Mesenchymal stem cell (in vitro differentiated cells and primary cell): Measurements from ENCODE around the gene NPAS3.

Source experiments
- DNase-seq: peaks from one replicate; pipeline ENCODE4 v3.0.0-alpha.2; 2013
- H2AFZ ChIP-seq: one replicate; pipeline ENCODE4 v1.6.1; 2013; ENCODE audit warnings: low read depth, mild to moderate bottlenecking, control low read depth, inconsistent platforms, low read length, moderate library complexity
- H2AK5ac ChIP-seq: 2 replicates; pipeline ENCODE4 v1.6.1; 2013; ENCODE audit warnings: low read length, moderate library complexity, mild to moderate bottlenecking, inconsistent platforms; ENCODE audit not compliant: severe bottlenecking
- H2BK120ac ChIP-seq: one replicate; pipeline ENCODE4 v1.6.1; 2013; ENCODE audit warnings: low read depth, mild to moderate bottlenecking, inconsistent platforms, low read length, moderate library complexity
- H2BK12ac ChIP-seq, 2 experiments: one replicate each; pipeline ENCODE4 v1.6.1; 2013; ENCODE audit warnings: inconsistent platforms in 2 of 2, low read length in 2 of 2, mild to moderate bottlenecking in 2 of 2, moderate library complexity in 2 of 2, control low read depth in 1 of 2
- H2BK15ac ChIP-seq: one replicate; pipeline ENCODE4 v1.6.1; 2013; ENCODE audit warnings: mild to moderate bottlenecking, low read depth, inconsistent platforms; ENCODE audit not compliant: poor library complexity, severe bottlenecking
- H2BK5ac ChIP-seq: 2 replicates; pipeline ENCODE4 v1.6.1; 2013; ENCODE audit warnings: low read depth, mild to moderate bottlenecking, low read length, control low read depth, inconsistent platforms; ENCODE audit not compliant: poor library complexity, severe bottlenecking
- H3K14ac ChIP-seq, 2 experiments: one replicate each; pipeline ENCODE4 v1.6.1; 2013; ENCODE audit warnings: inconsistent platforms in 2 of 2, low read length in 2 of 2, control low read depth in 1 of 2, mild to moderate bottlenecking in 1 of 2, moderate library complexity in 1 of 2
- H3K18ac ChIP-seq, 2 experiments: one replicate each; pipeline ENCODE4 v1.6.1; 2013; ENCODE audit warnings: inconsistent platforms in 2 of 2, low read length in 2 of 2, control low read depth in 1 of 2, low read depth in 1 of 2, mild to moderate bottlenecking in 1 of 2
- H3K23ac ChIP-seq, 2 experiments: one replicate each; pipeline ENCODE4 v1.6.1; 2013; ENCODE audit warnings: inconsistent platforms in 2 of 2, low read length in 2 of 2, mild to moderate bottlenecking in 2 of 2, moderate library complexity in 2 of 2, control low read depth in 1 of 2
- H3K27ac ChIP-seq: 2 replicates; pipeline ENCODE4 v1.5.1; 2013; ENCODE audit warnings: mild to moderate bottlenecking, moderate library complexity, low read length, control low read depth, inconsistent platforms; ENCODE audit not compliant: poor library complexity, severe bottlenecking
- H3K27me3 ChIP-seq, 2 experiments: 2 replicates each; pipeline versions ENCODE4 v1.6.1 to v1.7.0; 2013; ENCODE audit warnings: low read length in 2 of 2, mild to moderate bottlenecking in 2 of 2, moderate library complexity in 2 of 2, control low read depth in 1 of 2, inconsistent platforms in 1 of 2; ENCODE audit not compliant: control insufficient read depth in 1 of 2, insufficient read depth in 1 of 2
- H3K36me3 ChIP-seq, 2 experiments: 2 replicates each; pipeline versions ENCODE4 v1.6.1 to v1.7.0; 2013; ENCODE audit warnings: low read length in 2 of 2, control low read depth in 1 of 2, inconsistent platforms in 1 of 2, low read depth in 1 of 2, mild to moderate bottlenecking in 1 of 2; ENCODE audit not compliant: insufficient read depth in 2 of 2, control insufficient read depth in 1 of 2
- H3K4ac ChIP-seq, 2 experiments: one replicate each; pipeline ENCODE4 v1.6.1; 2013; ENCODE audit warnings: inconsistent platforms in 2 of 2, low read length in 2 of 2, mild to moderate bottlenecking in 2 of 2, moderate library complexity in 2 of 2, control low read depth in 1 of 2, low read depth in 1 of 2
- H3K4me1 ChIP-seq: 2 replicates; pipeline ENCODE4 v1.6.1; 2013; ENCODE audit warnings: low read depth, low read length, control low read depth; ENCODE audit not compliant: control insufficient read depth, insufficient read depth
- H3K4me2 ChIP-seq: 2 replicates; pipeline ENCODE4 v1.6.1; 2013; ENCODE audit warnings: low read length, mild to moderate bottlenecking, inconsistent platforms; ENCODE audit not compliant: poor library complexity, severe bottlenecking
- H3K4me3 ChIP-seq, 2 experiments: 2 replicates each; pipeline versions ENCODE4 v1.5.1 to v1.7.0; 2013; ENCODE audit warnings: low read length in 2 of 2, mild to moderate bottlenecking in 2 of 2, control low read depth in 1 of 2, low read depth in 1 of 2; ENCODE audit not compliant: insufficient read depth in 1 of 2
- H3K79me1 ChIP-seq: replicated peaks from 2 replicates; pipeline ENCODE4 v1.6.1; 2013; ENCODE audit warnings: mild to moderate bottlenecking, control low read depth, low read length, inconsistent platforms; ENCODE audit not compliant: poor library complexity, severe bottlenecking
- H3K9ac ChIP-seq: 2 replicates; pipeline ENCODE4 v1.7.0; 2013; ENCODE audit warnings: mild to moderate bottlenecking, low read length, moderate library complexity
- H3K9me3 ChIP-seq: 2 replicates; pipeline ENCODE4 v1.7.0; 2013; ENCODE audit warnings: mild to moderate bottlenecking, low read length; ENCODE audit not compliant: control insufficient read depth
- H4K8ac ChIP-seq: one replicate; pipeline ENCODE4 v1.6.1; 2013; ENCODE audit warnings: inconsistent platforms, mild to moderate bottlenecking, low read length, moderate library complexity
- H4K91ac ChIP-seq: one replicate; pipeline ENCODE4 v1.6.1; 2013; ENCODE audit warnings: mild to moderate bottlenecking, low read length, inconsistent platforms
- WGBS: methylation state at CpG from one replicate; pipeline ENCODE4 v1.1.7; 2013; ENCODE audit warnings: mixed read lengths; 5-methylcytosine and 5-hydroxymethylcytosine counted together

The NPAS3 gene

DNA sequence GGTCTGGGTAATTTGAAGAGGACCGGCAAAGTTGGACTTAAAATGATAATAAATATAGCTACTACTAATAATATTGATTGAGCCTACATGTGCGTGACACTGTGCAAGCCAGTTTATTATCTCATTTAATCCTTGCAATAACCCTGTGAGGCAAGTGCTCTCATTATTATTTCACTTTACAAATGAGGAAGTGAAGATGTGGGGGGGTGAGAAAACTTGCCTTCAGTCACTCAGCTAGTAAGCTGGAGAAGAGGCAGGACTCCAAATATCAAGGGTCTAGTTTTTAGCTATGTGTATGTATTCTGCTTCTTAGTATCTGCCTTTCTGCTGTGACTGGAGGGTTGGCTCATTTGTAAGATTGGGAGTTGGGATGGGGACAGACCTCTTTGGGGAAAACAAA lies 39.2 kb downstream of the NPAS3 start:
- Histone ChIP-seq H3K4ac (no peak overlapping the region), H2AFZ (no peak overlapping the region), H3K27ac (no peak overlapping the region), H3K36me3 (no peaks in the 10 kb centered on the region), H2BK120ac (no peak overlapping the region), H3K4me2 (no peak overlapping the region), H3K79me1 (no peaks in the 10 kb centered on the region), H3K18ac (no peak overlapping the region), H3K14ac (no peak overlapping the region), H2BK15ac (no peak overlapping the region), H2BK5ac (no peak overlapping the region), H4K8ac (no peak overlapping the region), H3K9me3 (no peaks in the 10 kb centered on the region), H3K4me1 (no peaks in the 10 kb centered on the region), H2BK12ac (no peak overlapping the region), H2AK5ac (no peak overlapping the region), H4K91ac (no peak overlapping the region), H3K4me3 (no peak overlapping the region), H3K27me3 (no peaks in the 10 kb centered on the region), H3K9ac (no peak overlapping the region), H3K23ac (no peak overlapping the region)
- WGBS = no CpG with 5 or more reads among the region's 2 CpGs
- no peak for DNase-seq

- Histone ChIP-seq H3K4me2 (no peak overlapping the region), H3K4me1 (no peaks in the 10 kb centered on the region)
These were observed 40.1 kb downstream of the NPAS3 start for GRCh38 chr14:32978691-32979255.

DNA sequence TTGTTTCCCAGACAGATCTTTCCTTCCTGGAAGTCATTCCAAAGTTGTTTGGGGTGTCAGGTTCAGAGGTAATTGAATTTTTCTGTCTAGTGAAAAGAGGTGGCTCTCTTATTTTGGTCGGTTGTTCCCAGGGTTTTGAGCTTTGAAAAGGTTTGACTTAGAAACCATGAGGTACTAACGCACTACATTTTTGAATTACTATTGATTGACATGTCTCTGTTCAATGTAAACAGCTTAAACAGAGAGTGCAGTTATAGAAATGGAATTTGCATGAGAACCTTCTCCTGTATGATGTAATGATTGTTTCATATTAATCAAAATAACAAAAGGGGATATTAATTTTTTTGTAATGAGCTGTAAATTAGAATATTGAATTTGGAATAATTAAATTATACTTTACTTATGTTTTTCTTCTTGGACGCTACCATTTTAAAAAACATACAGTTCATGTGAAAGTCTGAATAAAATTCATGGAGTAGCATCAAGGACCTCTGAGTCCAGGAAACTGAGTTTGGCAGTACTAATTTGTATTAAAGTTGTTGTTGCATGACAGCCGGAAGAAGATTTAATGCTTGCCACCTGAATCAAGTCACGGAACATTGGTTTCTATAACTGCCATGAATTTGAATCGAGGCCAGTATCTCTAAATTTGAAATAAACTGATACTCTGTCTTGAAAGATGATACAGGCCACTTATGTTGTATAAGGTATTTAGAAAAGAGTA lies 41.7 kb downstream of the NPAS3 start:
- no peaks in the 10 kb centered on the region for H3K27me3 ChIP-seq
- no peak overlapping the region for H3K18ac ChIP-seq
- H2AK5ac ChIP-seq = no peak overlapping the region
- H3K4ac ChIP-seq = no peak overlapping the region
- no peak overlapping the region for H3K4me3 ChIP-seq
- H3K9ac ChIP-seq = no peak overlapping the region
- WGBS = 96% methylated on average over 5 of the region's 6 CpGs
- no peaks in the 10 kb centered on the region for H3K4me1 ChIP-seq
- no peak overlapping the region for H2BK120ac ChIP-seq
- H2BK15ac ChIP-seq = no peak overlapping the region
- DNase-seq = no peak
- no peak overlapping the region for H4K8ac ChIP-seq
- no peaks in the 10 kb centered on the region for H3K9me3 ChIP-seq
- no peak overlapping the region for H3K23ac ChIP-seq
- no peak overlapping the region for H4K91ac ChIP-seq
- H3K36me3 ChIP-seq = no peaks in the 10 kb centered on the region
- H3K14ac ChIP-seq = no peak overlapping the region
- no peak overlapping the region for H2AFZ ChIP-seq
- H2BK5ac ChIP-seq = no peak overlapping the region
- H3K4me2 ChIP-seq = no peak overlapping the region
- no peaks in the 10 kb centered on the region for H3K79me1 ChIP-seq
- no peak overlapping the region for H2BK12ac ChIP-seq
- no peak overlapping the region for H3K27ac ChIP-seq

More at GRCh38 chr14:32978691-32979255, 40.1 kb downstream of the NPAS3 start:
- Histone ChIP-seq H3K18ac (no peak overlapping the region), H4K91ac (no peak overlapping the region), H3K27me3 (no peaks in the 10 kb centered on the region), H3K79me1 (no peaks in the 10 kb centered on the region), H2BK5ac (no peak overlapping the region), H3K27ac (no peak overlapping the region), H2BK120ac (no peak overlapping the region), H3K14ac (no peak overlapping the region), H3K36me3 (no peaks in the 10 kb centered on the region), H3K9me3 (no peaks in the 10 kb centered on the region), H3K4ac (no peak overlapping the region), H2AFZ (no peak overlapping the region), H2BK12ac (no peak overlapping the region), H3K23ac (no peak overlapping the region), H3K9ac (no peak overlapping the region), H2AK5ac (no peak overlapping the region), H3K4me3 (no peak overlapping the region), H2BK15ac (no peak overlapping the region), H4K8ac (no peak overlapping the region)
- no peak for DNase-seq
- WGBS = 97% methylated on average over 4 of the region's 4 CpGs

DNA sequence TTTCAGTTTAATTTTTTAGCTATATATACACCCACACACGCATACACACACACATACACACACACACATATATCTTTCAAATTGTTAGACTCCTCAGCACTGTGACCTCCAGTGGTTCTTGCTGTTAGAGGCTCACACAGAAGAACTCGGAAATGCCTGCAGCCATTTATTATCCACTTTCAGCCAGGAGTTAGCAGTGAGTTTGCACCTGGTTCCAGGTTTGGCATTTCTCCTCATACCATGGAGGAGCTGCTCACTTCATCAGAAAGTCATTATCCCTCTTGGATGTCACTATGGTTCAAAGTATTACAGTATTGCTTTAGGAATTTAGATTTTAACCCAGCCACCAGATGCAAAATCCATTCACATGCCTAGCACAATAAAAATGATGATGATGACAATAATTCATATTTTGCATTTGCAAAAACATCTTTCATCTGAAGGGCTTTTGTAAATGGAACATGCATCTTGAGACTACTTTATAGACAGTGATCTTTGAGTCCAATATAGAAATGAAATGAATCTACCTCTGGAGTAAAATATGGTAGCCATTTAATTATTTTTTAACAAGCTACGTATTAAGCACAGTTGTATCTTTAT lies 42.3 kb downstream of the NPAS3 start:
- H2BK120ac ChIP-seq = no peak overlapping the region
- H3K27me3 ChIP-seq = no peaks in the 10 kb centered on the region
- no peak overlapping the region for H3K9ac ChIP-seq
- WGBS = 87% methylated on average over 2 of the region's 3 CpGs
- H3K23ac ChIP-seq = no peak overlapping the region
- no peak overlapping the region for H3K27ac ChIP-seq
- H4K91ac ChIP-seq = no peak overlapping the region
- no peaks in the 10 kb centered on the region for H3K9me3 ChIP-seq
- no peak overlapping the region for H3K14ac ChIP-seq
- H2AFZ ChIP-seq = no peak overlapping the region
- H2BK12ac ChIP-seq = no peak overlapping the region
- H2AK5ac ChIP-seq = no peak overlapping the region
- H3K4me3 ChIP-seq = no peak overlapping the region
- DNase-seq = no peak
- H3K4ac ChIP-seq = no peak overlapping the region
- H2BK15ac ChIP-seq = no peak overlapping the region
- no peak overlapping the region for H4K8ac ChIP-seq
- H3K36me3 ChIP-seq = no peaks in the 10 kb centered on the region
- H3K18ac ChIP-seq = no peak overlapping the region
- H3K4me1 ChIP-seq = no peaks in the 10 kb centered on the region
- H3K79me1 ChIP-seq = no peaks in the 10 kb centered on the region
- no peak overlapping the region for H2BK5ac ChIP-seq
- no peak overlapping the region for H3K4me2 ChIP-seq
